SKM-1 treated with dmso at 0.1 percent for 144 hours (cell line): ENCODE results near the gene FADD.

Source experiments
- DNase-seq: peaks from one replicate; lab custom pipeline; 2025; ENCODE audit not compliant: unreplicated experiment; lab: John Stamatoyannopoulos, UW

The FADD gene

DNA sequence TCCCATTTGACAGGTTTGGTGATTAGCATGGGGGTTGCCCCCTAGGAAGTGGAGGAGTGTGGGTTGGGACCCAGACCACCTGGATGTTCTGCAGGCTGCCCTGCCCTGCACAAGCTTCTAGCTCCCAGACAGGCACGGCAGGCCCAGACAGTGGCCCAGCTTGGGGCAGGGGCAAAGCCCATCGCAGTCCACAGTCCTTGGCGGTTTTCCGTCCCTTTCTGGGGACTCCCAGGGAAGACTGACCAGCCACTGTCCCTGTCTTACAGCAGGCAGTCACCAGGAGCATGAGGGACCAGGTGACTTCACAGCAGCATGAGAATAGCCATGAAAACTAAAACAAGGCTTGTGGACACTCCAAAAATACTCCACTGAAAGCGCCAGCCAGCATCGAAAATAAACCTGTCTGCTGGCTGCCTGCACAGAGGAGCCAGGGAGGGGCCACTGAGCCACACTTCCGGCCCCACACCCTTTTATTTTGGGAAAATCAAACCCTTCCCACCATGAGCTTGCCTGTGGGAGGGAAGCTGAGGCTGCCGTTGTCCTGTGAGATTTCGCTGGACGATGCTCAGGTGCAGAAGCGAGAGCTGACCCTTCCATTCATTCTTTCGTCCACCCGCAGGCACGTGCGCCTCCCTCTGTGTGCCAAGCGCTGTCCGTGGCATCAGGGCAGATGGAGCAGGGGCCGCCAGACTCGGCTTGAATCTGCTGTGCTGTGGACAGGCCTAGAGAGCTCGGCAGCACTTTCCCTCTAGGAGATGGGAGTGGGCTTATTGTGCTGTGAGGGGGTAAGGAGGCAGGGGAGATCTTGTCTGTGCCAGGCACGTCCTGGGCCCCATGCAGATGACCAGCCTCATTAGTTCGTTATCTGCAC is 28.0 kb downstream of the FADD start:
- no peak for DNase-seq

DNA sequence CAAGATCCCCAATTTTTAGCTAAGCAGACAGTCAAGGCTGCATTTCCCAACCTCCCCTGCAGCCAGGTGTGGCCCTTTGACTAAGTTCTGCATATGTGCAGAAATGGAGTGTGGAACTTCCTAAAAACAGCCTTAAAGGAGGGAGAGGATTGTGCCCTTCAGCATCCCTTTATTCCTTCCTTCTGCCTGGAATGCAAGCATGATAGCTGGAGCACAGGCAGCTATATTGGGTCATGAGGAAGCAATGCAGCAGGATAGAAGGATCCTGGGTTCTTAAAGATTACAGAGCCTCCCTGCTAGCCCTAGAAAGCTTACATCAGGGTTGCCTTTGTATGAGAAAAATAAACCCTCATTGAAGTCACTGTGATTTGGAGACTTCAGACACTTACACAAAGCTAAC is 29.9 kb downstream of the FADD start:
- DNase-seq = no peak

DNA sequence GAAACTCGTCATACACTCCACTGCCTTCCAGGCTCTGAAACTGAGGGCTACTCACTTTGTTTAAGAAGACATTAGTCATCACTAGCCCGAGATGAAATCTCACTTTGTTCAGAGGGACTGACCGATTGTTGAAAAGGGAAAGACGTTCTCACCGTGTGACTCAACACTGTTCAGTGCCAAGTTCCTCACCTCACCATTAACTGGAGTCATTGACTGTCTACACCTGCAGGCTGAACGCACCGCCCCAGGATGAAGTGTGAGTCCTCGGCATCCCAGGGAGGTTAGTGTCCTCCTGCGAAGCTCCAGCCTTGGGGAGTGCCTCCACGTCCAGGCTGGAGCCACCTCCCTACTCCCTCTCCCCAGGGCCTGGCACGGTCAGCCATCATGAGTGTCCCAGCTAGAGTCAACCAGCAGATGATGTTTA is 30.4 kb downstream of the FADD start:
- DNase-seq = no peak

DNA sequence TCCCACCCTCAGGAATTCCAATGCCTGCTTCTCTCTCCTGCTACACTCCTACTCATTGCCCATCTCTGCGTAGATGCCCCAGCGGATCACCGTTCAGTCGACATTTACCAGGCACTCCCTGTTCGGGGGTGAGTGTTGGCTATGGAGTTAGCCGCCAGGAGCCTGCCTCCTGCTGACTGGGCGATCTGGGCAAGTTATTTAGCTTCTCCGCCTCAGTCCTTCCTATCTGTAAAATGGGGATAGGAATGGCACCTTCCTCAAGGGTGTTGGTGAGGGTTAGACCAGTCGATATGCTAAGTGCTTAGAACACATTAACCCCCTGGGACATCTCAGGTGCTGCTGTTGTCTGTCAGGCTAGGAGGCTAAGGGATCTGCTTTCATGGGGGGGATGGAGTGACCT is 30.9 kb downstream of the FADD start:
- DNase-seq = no peak

DNA sequence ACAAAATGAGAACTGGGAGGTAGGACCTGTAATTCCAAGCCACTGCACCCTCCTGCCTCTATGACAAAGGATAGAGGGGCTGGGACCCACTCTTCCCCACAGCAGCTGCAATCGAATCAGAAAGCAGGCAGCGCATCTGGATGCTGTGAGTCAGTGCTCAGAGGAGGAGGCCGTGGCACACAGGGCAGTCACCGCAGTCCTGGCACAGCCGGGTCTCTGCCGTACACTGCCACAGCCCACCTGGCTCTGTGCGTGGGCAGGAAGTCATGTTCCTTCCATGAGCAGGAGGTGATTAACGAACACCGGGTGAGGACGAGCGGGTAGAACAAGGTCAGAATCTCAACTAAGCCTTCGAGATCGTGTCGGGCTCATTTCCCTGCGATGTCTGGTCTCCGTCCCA is 37.2 kb downstream of the FADD start:
- DNase-seq = no peak

DNA sequence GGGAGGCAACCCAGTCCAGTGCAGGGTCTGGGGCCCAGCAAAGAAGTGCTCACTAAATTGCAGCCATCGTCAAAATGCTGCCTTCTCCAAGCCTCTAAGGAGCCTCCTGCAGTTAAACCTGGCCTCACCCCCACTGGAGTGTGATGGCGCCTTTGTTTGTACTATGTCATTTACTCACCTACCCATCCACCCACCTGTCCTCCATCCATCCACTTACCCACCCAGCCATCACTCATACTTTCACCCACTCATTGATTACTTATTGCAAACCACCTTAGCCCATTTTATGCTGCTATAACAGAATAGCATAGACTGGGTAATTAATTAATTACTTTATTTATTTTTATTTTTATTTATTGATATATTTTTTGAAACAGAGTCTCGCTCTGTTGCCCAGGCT is 38.6 kb downstream of the FADD start:
- DNase-seq = no peak

DNA sequence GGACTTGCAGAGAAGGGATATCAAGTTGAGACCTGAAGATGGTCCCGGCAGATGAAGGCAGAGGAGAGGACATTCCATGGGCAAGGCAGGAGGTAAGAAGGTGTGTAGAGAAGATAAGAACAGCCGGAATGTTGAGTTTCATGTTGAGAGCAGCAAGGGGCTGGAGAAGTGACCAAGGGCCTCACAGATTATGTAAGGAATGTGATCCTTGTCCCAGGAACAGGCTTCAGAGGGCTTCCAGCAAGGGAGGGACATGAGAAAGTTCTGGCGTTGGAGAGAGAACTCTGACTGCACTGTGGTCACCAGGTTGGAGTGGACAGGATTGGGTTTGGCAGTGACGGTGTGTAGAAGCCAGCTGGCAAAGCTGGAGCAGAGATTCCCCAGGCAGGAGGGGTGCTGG is 39.8 kb downstream of the FADD start:
- no peak for DNase-seq

DNA sequence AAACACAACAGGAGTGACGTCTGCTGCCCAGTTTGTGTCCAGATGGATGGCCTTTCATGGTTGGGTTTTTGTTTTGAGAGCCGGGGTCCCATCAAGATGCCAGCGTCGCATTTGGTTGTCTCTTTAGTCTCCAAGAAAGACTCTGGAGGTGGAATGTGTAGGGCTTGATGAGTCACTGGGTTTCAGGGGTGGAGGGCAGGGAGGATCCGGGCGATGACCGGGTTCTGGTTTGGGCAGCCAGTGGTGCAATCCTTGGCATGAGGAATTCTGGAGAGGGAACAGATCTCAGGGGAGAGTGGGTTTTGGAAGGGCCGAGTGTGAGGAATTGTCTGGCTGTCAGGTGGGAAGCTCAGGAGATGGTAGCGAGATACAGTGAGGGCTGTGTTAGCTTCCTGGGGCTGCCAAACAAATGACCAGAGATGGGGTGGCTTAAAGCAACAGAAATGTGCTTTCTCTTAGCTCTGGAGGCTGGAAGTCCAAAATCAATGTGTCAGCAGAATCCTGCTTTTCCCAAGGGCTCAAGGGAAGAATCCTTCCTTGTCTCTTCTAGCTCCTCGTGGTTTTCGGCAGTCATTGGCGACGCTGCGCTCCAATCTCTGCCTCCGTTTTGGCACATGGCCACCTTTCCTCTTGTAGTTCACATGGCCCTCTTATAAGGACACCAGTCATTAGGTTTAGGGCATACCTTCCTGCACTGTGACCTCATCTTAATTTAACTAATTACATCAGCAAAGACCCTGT is 41.0 kb downstream of the FADD start:
- no peak for DNase-seq

DNA sequence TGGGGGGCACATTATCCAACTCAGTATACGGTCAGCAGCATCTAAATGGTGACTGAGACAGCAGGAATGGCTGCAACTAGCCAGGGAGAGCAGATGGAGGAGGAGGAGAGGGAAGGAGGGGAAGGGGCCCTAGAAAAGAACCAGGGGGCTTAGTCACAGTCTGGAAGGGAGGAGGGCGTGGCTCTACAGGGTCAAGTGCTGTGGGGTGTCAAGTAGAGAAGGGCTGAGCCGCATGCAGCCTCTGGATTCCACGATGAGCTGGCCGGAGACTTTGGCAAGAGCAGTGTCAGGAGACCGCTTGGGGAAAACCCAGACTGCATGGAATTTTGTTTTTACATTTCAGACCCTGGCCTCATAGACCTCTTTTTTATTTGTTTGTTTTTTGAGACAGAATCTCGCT is 41.6 kb downstream of the FADD start:
- no peak for DNase-seq

DNA sequence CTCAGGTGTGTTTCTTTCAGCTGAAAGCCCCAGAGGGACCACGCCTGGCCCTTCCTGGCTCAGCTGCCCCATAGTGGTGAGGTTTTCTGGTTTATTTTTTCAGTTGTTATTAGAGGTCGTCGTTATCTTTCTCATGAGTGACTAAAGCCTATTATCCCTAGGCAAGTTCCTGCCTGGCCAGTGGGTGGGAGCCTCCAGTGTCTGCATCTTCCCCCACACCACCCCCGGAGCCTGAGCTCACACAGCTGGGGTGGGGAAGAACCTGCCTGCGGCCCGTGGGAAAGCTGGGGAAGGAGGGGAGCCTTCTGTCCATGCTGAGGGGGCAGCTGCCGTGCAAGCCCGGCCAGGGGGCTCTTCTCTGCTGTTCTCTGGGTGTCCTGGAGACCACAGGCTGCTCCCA is 43.1 kb downstream of the FADD start:
- no peak for DNase-seq

DNA sequence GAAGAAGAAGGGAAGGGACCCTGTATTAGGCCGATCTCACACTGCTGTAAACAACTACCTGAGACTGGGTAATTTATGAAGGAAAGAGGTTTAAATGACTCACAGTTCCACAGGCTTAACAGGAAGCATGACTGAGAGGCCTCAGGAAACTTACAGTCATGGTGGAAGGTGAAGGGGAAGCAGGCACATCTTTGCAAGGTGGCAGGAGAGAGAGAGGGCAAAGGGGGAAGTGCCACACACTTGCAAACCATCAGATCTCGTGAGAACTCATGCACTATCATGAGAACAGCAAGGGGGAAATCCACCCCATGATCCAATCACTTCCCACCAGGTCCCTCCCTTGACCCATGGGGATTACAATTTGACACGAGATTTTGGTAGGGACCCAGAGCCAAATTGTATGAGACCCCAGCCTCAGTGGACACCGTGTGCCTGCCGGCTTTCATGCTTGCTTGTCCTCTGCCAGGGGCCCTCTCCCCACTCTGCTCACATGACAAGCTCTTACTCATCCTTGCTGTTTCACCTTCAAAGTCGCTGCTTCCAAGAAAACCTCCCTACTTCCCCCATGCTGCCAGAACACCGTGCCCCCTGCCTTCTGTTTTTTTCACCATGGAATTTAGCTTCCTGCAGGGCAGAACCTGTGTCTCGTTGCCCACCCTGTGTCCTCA is 44.1 kb downstream of the FADD start:
- no peak for DNase-seq

DNA sequence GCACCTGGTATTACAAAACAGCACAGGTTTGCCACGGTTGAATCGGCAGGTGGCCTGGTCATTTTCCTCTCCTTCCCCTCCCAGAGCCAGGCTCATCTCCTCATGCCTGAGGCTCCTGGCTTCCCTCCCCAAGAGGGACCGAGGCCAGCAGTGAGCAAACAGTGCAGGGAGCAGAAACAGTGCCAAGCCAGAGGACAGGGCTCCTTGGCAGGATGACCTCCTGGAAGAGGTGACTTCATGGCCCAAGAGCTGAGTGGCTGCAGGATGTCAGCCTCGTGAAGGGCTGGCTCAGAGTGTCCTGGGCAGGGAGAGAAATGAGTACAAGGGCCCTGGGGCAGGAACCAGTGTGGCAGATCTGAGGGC is 44.6 kb downstream of the FADD start:
- no peak for DNase-seq

DNA sequence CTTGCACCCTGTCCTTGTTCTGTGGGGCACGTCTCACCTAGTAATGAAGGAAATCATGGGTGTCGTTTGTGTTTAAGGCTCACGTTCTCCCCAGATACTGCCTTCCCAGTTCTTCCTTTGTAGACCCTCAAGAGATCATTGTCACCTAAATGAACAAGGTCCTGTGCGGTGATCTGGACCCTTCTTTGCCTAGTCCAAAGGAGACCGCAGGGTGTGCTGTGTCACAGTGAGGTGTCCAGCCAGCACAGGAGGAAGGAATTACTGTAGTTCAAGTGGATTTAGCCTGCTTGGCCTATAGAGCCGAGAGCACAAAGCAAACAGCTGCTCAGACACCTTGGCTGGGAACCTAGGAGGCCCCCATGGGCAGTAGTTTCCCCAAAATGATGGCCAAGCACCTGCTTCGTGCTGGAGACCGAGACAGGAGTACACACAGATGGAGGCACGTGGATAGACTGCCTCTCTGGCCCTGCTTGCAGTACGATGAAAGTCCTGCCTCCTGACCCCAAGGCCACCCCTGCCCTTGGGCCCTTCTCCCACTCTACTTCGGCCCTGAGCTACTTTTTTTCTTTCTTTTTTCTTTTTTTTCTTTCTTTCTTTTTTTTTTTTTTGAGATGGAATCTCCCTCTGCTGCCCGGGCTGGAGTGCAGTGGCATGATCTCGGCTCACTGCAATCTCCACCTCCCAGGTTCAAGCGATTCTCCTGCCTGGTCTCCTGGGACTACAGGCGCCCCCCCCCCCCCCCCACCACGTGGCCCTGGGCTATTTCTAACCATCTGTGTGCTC is 48.0 kb downstream of the FADD start:
- DNase-seq = no peak

DNA sequence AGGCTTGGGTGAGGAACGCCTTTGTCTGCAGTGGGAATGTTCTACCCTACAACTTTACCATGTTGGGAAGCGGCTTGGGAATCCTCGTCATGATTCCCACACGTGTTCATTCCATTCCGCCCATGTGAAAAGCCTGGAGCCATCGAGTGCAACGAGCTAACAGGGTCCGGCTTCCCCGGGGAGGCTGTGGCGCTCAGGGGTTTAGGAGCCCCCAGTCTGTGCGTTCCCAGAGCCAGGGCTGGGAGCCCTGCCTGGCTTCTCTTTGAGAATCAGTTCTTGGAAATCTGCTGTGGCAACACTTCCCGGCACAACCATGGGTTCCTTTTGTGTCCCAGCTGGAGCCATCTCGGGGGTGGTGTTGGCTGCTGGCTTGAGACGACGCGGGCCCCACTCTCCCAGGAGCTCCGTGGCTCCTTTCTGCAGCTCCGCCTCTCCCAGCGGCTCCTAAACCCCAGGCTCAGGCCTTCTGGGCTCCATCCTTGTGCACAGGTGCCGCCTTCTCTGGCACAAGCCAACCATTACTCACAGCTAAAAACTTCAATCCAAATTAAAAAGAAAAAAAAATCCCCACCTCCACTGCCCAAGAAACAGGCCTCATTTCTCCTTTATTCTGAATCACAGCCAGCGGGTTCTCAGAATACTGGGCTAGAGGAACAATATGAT is 48.7 kb downstream of the FADD start:
- no peak for DNase-seq

DNA sequence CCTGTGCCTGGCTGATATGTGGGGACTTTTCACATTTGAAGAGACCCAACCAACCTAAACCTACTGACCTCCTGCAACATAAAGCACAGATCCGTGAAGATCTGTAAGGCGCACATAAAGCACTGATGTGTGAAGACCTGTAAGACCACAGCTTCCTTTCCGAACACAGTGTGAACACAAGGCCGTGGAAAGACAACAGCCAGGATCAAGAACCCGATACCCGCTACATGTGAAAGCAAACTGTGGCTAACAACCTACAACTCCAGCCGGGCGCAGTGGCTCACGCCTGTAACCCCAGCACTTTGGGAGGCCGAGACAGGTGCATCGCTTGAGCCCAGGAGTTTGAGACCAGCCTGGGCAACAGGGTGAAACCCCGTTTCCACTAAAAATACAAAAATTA is 49.7 kb downstream of the FADD start:
- no peak for DNase-seq

DNA sequence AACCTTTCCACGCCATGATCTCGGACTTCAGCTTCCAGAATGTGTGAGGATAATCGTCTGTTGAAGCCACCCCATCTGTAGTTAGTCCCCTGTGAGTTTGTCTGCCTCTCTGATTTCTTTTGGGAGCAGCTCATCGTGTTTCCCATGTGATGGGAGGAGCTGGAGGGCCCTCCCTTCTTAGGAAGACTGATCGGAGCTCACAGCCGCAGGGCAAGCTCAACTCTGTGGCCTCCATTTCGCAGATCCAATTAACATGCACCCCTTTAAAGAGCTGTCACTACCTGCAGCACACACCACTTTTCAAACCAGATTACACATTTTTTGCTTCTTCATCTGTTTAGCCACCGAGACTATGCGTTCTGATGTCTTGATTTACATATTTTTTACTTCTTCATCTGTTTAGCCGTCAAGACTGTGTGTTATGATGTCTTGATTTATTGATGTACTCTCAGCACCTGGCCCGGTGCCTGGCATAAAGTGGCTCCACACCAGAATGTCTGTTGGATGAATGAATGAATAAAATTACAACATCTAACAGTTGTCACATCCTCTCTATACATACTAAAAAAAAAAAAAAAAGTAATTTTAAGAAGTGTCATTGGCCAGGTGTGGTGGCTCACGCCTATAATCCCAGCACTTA is 52.5 kb downstream of the FADD start:
- DNase-seq = no peak
